Nephron (organoid): ENCODE measurements around the gene CELF5.

ENCODE experiments used
- H3K27ac Mint-ChIP-seq, 3 experiments: 2 replicates each; pipeline ENCODE4 v1.8.0; 2020; ENCODE audit warnings: mixed read lengths in 3 of 3, mild to moderate bottlenecking in 2 of 3, moderate library complexity in 1 of 3
- H3K27me3 Mint-ChIP-seq: 2 replicates; pipeline ENCODE4 v1.8.0; 2021; ENCODE audit warnings: low read depth, mild to moderate bottlenecking, moderate library complexity, mixed read lengths
- H3K36me3 Mint-ChIP-seq: 2 replicates; pipeline ENCODE4 v1.8.0; 2020; ENCODE audit warnings: low read depth, mixed read lengths
- H3K4me1 Mint-ChIP-seq: 2 replicates; pipeline ENCODE4 v1.8.0; 2020; ENCODE audit warnings: mixed read lengths
- H3K4me3 Mint-ChIP-seq, 3 experiments: 2 replicates each; pipeline ENCODE4 v1.8.0; 2020; ENCODE audit warnings: mild to moderate bottlenecking in 3 of 3, mixed read lengths in 3 of 3, moderate library complexity in 2 of 3
- H3K9me3 Mint-ChIP-seq: 2 replicates; pipeline ENCODE4 v1.8.0; 2020; ENCODE audit warnings: mixed read lengths
- CTCF ChIP-seq, 3 experiments: fragments of 200-600 bp; sonication (generic); IDR thresholded peaks; one replicate each; pipeline ENCODE4 v1.5.0; 2021; ENCODE audit warnings: antibody characterized with exemption in 3 of 3; ENCODE audit not compliant: unreplicated experiment in 3 of 3

The CELF5 gene

DNA sequence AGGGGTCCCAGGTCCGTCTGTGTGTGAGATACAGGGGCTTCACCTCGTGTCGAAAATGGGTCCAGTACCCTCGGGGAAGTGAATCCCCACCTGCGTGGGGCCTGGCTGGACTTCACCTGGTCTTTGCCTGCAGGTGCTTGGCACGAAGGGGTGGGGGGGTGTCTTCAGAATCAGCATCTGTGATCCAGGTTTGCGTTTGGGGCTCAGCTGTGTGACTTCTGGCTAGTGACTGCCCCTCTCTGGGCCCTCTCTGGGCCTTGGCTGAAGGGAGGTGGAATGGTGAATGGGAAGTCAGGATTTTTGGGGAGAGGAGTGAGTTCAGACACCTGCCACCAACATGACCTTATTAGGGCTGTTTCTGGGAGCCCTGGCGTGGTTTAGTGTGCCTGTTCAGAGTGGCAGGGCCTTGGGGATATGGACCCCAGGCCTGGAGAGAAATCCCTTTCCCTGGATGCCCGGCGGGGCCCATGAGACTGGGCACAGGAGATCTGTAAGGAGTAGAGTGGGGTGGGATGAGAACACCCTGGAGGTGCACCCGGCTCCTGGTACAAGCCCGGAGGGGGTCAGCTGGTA lies 2.7 kb downstream of the CELF5 start:
- H3K4me1 Mint-ChIP-seq = peaks cover 4% of the 10 kb centered on the region
- H3K27ac Mint-ChIP-seq = no peak overlapping the region
- TF ChIP-seq CTCF (IDR thresholded peaks at IDR 0.05; ENCODE audit: unreplicated experiment in 3 of 3) = no peak
- H3K9me3 Mint-ChIP-seq = no peaks in the 10 kb centered on the region
- H3K36me3 Mint-ChIP-seq = no peaks in the 10 kb centered on the region
- peak overlapping the region in 2 of 3 experiments; percentile 29 to 39 for H3K4me3 Mint-ChIP-seq
- peaks cover 20% of the 10 kb centered on the region for H3K27me3 Mint-ChIP-seq

GRCh38 chr19:3229346-3229743 lies 4.9 kb downstream of the CELF5 start:
- TF ChIP-seq CTCF (IDR thresholded peaks at IDR 0.05; ENCODE audit: unreplicated experiment in 3 of 3) = no peak
- H3K27me3 Mint-ChIP-seq = peaks cover 15% of the 10 kb centered on the region
- no peak overlapping the region for H3K4me3 Mint-ChIP-seq
- H3K4me1 Mint-ChIP-seq = peaks cover 4% of the 10 kb centered on the region
- no peaks in the 10 kb centered on the region for H3K9me3 Mint-ChIP-seq
- no peaks in the 10 kb centered on the region for H3K36me3 Mint-ChIP-seq
- H3K27ac Mint-ChIP-seq = no peak overlapping the region

DNA sequence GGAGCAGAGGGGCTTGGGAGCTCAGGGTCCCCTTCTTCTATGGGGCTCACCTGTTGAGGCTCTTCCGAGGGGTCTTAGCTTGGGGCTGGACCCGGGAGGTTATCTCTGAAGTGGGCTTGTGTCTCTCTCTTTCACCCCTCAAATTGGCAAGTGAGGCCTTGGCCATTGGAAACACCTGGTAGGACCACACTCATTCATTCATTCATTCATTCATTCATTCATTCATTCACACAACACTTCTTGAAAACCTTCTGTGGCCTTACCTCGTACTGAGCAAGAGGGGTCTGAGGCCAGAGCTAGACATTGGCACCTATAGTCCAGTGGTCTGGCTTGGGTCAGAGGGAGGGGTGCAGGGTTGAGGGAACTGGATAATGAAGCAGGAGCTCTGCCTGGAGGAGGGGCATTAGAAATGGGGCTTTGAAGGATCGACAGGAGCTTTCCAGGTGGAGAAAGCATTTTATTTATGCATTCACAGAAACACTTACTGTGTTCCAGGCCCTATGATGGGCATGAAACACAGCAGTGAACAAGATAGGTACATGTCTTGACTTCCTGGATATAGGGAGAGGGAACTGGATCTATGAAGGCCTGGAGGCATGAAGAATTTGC lies 5.5 kb downstream of the CELF5 start:
- Mint-ChIP-seq H3K4me3 (no peak overlapping the region), H3K9me3 (no peaks in the 10 kb centered on the region), H3K36me3 (no peaks in the 10 kb centered on the region)

DNA sequence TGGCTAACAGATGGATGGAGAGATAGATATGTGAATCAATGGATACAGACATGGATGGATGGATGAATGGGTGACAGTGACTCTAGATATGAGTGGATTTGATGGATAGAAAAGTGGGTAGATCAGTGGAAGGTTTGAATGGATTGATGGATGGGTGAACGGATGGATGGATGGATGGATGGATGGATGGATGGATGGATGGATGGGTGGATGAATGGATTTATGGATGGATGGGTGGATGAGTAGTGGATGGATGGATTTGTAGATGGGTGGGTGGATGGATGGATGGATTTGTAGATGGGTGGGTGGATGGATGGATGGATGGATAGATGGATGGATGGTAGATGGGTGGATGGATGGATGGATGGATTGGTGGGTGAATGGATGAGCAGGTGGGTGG lies 6.8 kb downstream of the CELF5 start:
- Mint-ChIP-seq H3K27me3 (peaks cover 21% of the 10 kb centered on the region), H3K36me3 (no peaks in the 10 kb centered on the region), H3K9me3 (peaks cover 2% of the 10 kb centered on the region), H3K4me1 (peaks cover 4% of the 10 kb centered on the region), H3K4me3 (no peak overlapping the region), H3K27ac (no peak overlapping the region)
- no peak for TF ChIP-seq CTCF (IDR thresholded peaks at IDR 0.05; ENCODE audit: unreplicated experiment in 3 of 3)

More for the DNA sequence above, 5.5 kb downstream of the CELF5 start:
- Mint-ChIP-seq H3K27ac (no peak overlapping the region), H3K27me3 (peaks cover 17% of the 10 kb centered on the region), H3K4me1 (peaks cover 4% of the 10 kb centered on the region)
- no peak for TF ChIP-seq CTCF (IDR thresholded peaks at IDR 0.05; ENCODE audit: unreplicated experiment in 3 of 3)

- no peak for TF ChIP-seq CTCF (IDR thresholded peaks at IDR 0.05; ENCODE audit: unreplicated experiment in 3 of 3)
- Mint-ChIP-seq H3K9me3 (peaks cover 2% of the 10 kb centered on the region), H3K4me1 (peaks cover under 1% of the 10 kb centered on the region), H3K27me3 (peaks cover 28% of the 10 kb centered on the region), H3K4me3 (no peak overlapping the region), H3K27ac (no peak overlapping the region), H3K36me3 (no peaks in the 10 kb centered on the region)
Observed at GRCh38 chr19:3233116-3233515, 8.7 kb downstream of the CELF5 start.

DNA sequence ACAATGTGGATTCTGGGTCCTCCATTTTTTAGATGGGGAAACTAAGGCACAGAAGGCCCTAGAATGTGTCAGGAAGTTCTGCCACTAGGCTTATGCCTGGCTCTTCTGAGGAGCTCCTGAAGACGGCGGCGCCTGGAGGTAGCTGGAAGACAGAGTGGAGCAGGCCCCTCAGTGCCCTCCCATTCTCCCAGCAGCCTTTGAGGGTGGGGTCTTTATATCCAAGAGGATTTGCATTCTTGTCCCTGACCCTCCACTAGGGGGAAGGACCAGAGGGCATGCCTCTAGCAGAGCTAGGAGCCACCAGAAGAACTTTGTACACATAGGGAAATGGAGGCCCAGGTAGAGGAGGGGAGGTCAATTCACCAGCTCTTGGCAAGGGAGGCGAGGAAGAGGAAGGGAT lies 9.4 kb downstream of the CELF5 start:
- Mint-ChIP-seq H3K36me3 (no peaks in the 10 kb centered on the region), H3K9me3 (peaks cover 2% of the 10 kb centered on the region), H3K4me3 (no peak overlapping the region), H3K27me3 (peaks cover 28% of the 10 kb centered on the region), H3K4me1 (no peaks in the 10 kb centered on the region), H3K27ac (no peak overlapping the region)
- TF ChIP-seq CTCF (IDR thresholded peaks at IDR 0.05; ENCODE audit: unreplicated experiment in 3 of 3) = no peak
